Endodermal cell (in vitro differentiated cells): ENCODE data around the gene POC1B. TPM values are rescaled to one million over a fixed set of nuclear protein-coding genes. Genes with fewer than 3 reads are reported as not detected.
A peak's percentile ranks its signal among the peaks of the same experiment; 100 is the strongest.
"Not testable (repeated sequence)": the region's sequence is repeated elsewhere in the genome, so short reads cannot be mapped to it uniquely, and the experiment has no call there.

ENCODE experiments used
- DNase-seq: peaks from one replicate; pipeline ENCODE4 v3.0.0-alpha.2; 2017
- H3K27ac ChIP-seq: 2 replicates; pipeline ENCODE4 v1.5.1; 2013; ENCODE audit warnings: mild to moderate bottlenecking, low read depth, low read length, moderate library complexity
- H3K27me3 ChIP-seq: 2 replicates; pipeline ENCODE4 v1.6.1; 2013; ENCODE audit warnings: mild to moderate bottlenecking, low read length, moderate library complexity; ENCODE audit not compliant: insufficient read depth, control insufficient read depth, poor library complexity, severe bottlenecking
- H3K36me3 ChIP-seq: 2 replicates; pipeline ENCODE4 v1.7.0; 2013; ENCODE audit warnings: mild to moderate bottlenecking, low read length, moderate library complexity; ENCODE audit not compliant: control insufficient read depth, insufficient read depth
- H3K4me1 ChIP-seq: one replicate; pipeline ENCODE4 v1.7.0; 2013; ENCODE audit warnings: low read length; ENCODE audit not compliant: control insufficient read depth, insufficient read depth
- H3K4me3 ChIP-seq: 2 replicates; pipeline ENCODE4 v1.5.1; 2013; ENCODE audit warnings: mild to moderate bottlenecking, low read length, moderate library complexity
- H3K9ac ChIP-seq: 2 replicates; pipeline ENCODE4 v1.6.1; 2013; ENCODE audit warnings: mild to moderate bottlenecking, low read length, moderate library complexity; ENCODE audit not compliant: poor library complexity, severe bottlenecking; ENCODE audit errors: extremely low read depth
- H3K9me3 ChIP-seq: 2 replicates; pipeline ENCODE4 v1.6.1; 2013; ENCODE audit warnings: mild to moderate bottlenecking, low read length, moderate library complexity; ENCODE audit not compliant: control insufficient read depth
- H3K27ac Mint-ChIP-seq: 2 replicates; pipeline ENCODE4 v1.8.0; 2020; ENCODE audit warnings: mixed read lengths
- H3K27me3 Mint-ChIP-seq: 2 replicates; pipeline ENCODE4 v1.8.0; 2021; ENCODE audit warnings: mild to moderate bottlenecking, mixed read lengths; ENCODE audit not compliant: insufficient read depth
- H3K36me3 Mint-ChIP-seq: 2 replicates; pipeline ENCODE4 v1.8.0; 2020; ENCODE audit warnings: low read depth, mixed read lengths
- H3K4me1 Mint-ChIP-seq: 2 replicates; pipeline ENCODE4 v1.8.0; 2020; ENCODE audit warnings: mixed read lengths
- H3K4me3 Mint-ChIP-seq: 2 replicates; pipeline ENCODE4 v1.8.0; 2020; ENCODE audit warnings: mild to moderate bottlenecking, moderate library complexity, mixed read lengths
- H3K9me3 Mint-ChIP-seq: 2 replicates; pipeline ENCODE4 v1.8.0; 2020; ENCODE audit warnings: mild to moderate bottlenecking, mixed read lengths
- CTCF ChIP-seq: fragments of 200-600 bp; sonication (generic); conservative IDR thresholded peaks from 2 replicates; pipeline ENCODE4 v1.5.0; 2021; ENCODE audit warnings: antibody characterized with exemption, mild to moderate bottlenecking
- WGBS, 2 experiments: methylation state at CpG; one replicate each; pipeline versions ENCODE4 v1.1.5 to v1.1.7; 2013; ENCODE audit warnings: missing lambda C conversion rate in 2 of 2, mixed read lengths in 1 of 2; ENCODE audit not compliant: insufficient coverage in 1 of 2, insufficient read length in 1 of 2; 5-methylcytosine and 5-hydroxymethylcytosine counted together
- total RNA-seq, 2 donors: library from RNA; stranded (reverse); fragmentation: NEBNext Ultra II Directional in 1 of 2; extraction: Animal tissue kit (Norgen Biotek cat#: 25700) in 1 of 2; gene quantifications; 2 replicates in 1 of 2; 3 replicates in 1 of 2; pipeline ENCODE4 v1.2.1, GENCODE V29; 2021

Gene POC1B
- total RNA-seq, 2 donors from 2014 or later: 22.3 to 36.1 TPM

DNA sequence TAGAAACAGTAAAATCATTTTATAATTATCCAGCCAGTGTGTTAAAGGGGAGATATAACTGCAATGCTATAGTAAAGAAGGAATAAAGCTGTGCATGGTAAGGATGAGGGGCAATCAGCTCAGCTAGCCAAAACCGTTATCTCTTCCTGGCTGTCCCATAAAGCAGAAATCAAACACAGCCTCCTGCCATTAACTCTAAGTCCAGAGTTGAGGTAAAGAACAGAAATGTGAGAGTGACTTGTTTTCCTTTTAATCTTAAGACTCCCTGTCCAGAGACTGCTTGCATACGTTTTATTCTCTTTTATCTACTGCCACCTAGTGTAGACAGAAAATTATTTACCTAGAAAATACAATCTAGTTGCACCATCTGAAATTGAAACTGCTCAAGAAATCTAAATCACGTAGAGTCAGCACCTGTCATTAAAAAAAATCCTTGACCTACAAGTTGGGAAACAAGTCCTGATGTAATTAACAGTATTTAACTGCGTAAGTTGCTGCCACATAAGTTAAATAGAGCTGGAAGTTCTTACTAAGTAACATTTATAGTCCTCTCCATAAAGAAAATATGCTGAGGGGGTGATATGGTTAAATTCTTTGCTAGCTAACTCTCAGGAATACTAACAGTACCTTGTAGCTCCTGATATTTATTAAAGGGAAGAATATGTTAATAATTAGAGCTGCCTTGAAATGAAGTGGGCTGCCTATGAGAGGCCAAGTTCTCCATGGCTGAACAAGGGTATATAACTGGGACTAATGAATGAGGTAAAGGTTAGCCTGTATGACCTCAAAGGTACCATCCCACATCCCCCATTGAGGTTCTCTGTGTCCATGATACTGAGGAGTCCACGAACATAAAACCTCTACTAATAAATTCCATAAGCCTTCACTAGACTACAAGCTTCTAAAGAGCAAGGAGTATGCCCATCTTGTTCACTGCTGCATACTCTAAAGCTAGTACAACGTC, 63.9 kb downstream of the POC1B start:
- Mint-ChIP-seq H3K36me3 (no peaks in the 10 kb centered on the region), H3K4me3 (no peak overlapping the region), H3K4me1 (peaks cover 16% of the 10 kb centered on the region), H3K27ac (no peak overlapping the region), H3K27me3 (no peaks in the 10 kb centered on the region), H3K9me3 (no peaks in the 10 kb centered on the region)
- Histone ChIP-seq H3K4me1 (peaks cover 3% of the 10 kb centered on the region), H3K36me3 (no peaks in the 10 kb centered on the region), H3K9ac (no peak overlapping the region), H3K27me3 (no peaks in the 10 kb centered on the region), H3K4me3 (no peak overlapping the region), H3K27ac (peak overlapping the region; percentile 3), H3K9me3 (no peaks in the 10 kb centered on the region)
- 45 to 61% methylated on average over 2 to 5 of the region's 6 CpGs for WGBS, 2 experiments
- peak; percentile 80 for TF ChIP-seq CTCF
- DNase-seq: no peak

- peak overlapping the region; percentile 15 for H3K27ac ChIP-seq
- no peaks in the 10 kb centered on the region for H3K36me3 ChIP-seq
- Mint-ChIP-seq H3K27ac (no peak overlapping the region), H3K9me3 (no peaks in the 10 kb centered on the region), H3K36me3 (no peaks in the 10 kb centered on the region), H3K27me3 (no peaks in the 10 kb centered on the region), H3K4me1 (peaks cover 16% of the 10 kb centered on the region), H3K4me3 (no peak overlapping the region)
- H3K9ac ChIP-seq: no peak overlapping the region
- H3K4me1 ChIP-seq: peaks cover 3% of the 10 kb centered on the region
- H3K9me3 ChIP-seq: no peaks in the 10 kb centered on the region
- 59 to 78% methylated on average over 4 of the region's 4 CpGs for WGBS, 2 experiments
- H3K27me3 ChIP-seq: no peaks in the 10 kb centered on the region
- TF ChIP-seq CTCF: no peak
- no peak for DNase-seq
- no peak overlapping the region for H3K4me3 ChIP-seq
Observed at GRCh38 chr12:89461190-89461589, 64.7 kb downstream of the POC1B start.

GRCh38 chr12:89459279-89459678, 66.6 kb downstream of the POC1B start:
- H3K27ac Mint-ChIP-seq, H3K4me3 Mint-ChIP-seq, H3K36me3 ChIP-seq, H3K27me3 Mint-ChIP-seq, H3K4me3 ChIP-seq, H3K27me3 ChIP-seq, H3K9me3 ChIP-seq, H3K4me1 ChIP-seq, H3K9ac ChIP-seq, H3K9me3 Mint-ChIP-seq, DNase-seq, H3K27ac ChIP-seq, H3K36me3 Mint-ChIP-seq: not testable (repeated sequence)
- no CpG with 5 or more reads among the region's 4 CpGs for WGBS, 2 experiments
- peaks cover 19% of the 10 kb centered on the region for H3K4me1 Mint-ChIP-seq
- TF ChIP-seq CTCF: peak; percentile 52
